Measurements from ENCODE around the gene TARS3.

GRCh38 chr15:101664303-101664913 is 59.9 kb downstream of the TARS3 start:
- peak in 3 of 6 experiments; percentile 8 to 33 (median 22) for TF ChIP-seq CTCF (IDR thresholded peaks at IDR 0.05)
- TF ChIP-seq POLR2A (IDR thresholded peaks at IDR 0.05) = no peak
